ENCODE results near the gene NFAT5. TPM values are rescaled to one million over a fixed set of nuclear protein-coding genes. Genes with fewer than 3 reads are reported as not detected.
"Not testable (repeated sequence)": the region's sequence is repeated elsewhere in the genome, so short reads cannot be mapped to it uniquely, and the experiment has no call there.

Gene NFAT5
- total RNA-seq, 1 donor from 2014 or later, result 49.2 TPM

DNA sequence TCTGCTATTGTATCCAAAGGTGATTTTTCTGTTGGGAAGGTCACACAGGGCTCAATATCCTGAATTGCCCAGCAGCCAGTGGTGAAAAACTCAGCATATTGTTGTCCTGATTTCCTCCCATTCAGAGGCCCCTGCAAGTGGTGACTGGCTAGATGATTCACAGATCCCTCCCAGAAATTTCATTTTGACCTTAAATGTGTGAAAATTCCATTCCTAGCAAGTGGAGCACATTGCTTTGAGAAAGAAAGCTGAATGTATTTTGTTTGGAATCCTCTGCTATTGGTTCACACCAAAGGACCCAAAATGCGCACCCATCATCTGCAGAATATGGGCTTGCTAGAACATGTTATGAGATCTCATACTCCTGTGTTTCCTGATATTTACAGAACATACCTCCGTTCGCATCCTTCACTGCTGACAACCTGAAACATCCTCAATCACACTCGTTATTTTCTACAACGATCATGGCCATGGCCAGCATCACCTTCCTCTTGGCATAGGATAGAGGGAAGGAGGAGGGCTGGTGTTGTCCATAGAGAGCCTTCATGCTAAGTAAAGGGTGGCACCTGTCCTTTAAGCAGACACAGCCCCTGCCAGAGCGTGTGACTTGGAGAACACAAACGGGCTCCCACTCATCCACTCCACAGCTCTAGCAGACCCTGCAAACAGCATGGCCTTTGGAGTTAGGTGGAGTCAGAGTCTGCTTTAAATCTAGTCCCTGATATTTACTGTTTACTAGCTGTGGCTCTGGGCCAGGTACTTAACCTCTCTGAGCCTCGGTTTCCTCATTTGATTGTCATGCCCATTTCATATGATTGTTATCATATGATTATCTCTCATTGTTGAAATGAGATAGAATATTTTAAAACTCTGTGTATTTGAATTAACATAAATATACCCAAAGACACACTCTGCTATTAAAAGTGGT, 30.4 kb upstream of the NFAT5 start:
- peaks cover 2% of the 10 kb centered on the region for H3K27me3 Mint-ChIP-seq (ENCODE audit: low read depth)
- H3K27ac Mint-ChIP-seq, result no peak overlapping the region
- no peaks in the 10 kb centered on the region for H3K36me3 Mint-ChIP-seq (ENCODE audit: low read depth)
- peaks cover 28% of the 10 kb centered on the region for H3K4me1 Mint-ChIP-seq (ENCODE audit: low read depth)
- no peak overlapping the region for H3K4me3 Mint-ChIP-seq (ENCODE audit: low read depth)
- intact Hi-C loops (cut with micrococcal nuclease), result no loop called here
- no peak for DNase-seq (ENCODE audit: low spot score)
- H3K9me3 Mint-ChIP-seq, result no peaks in the 10 kb centered on the region

DNA sequence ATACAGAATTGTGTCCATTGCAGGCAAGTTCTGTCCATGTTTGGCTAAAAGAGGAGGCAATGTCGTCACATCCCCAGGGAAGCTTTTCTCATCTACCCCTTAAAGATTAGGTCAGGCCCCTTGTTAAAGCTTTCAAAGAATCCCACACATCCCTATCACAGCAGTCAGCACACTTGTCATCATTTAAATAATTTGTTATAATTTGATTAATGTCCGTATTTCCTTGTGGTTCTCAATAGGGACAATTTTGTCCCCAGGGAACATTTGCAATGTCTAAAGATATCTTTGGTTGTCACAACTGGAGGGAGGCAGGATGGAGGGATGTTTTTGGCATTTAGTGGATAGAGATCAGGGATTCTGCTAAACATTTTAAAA, 28.1 kb upstream of the NFAT5 start:
- peaks cover 2% of the 10 kb centered on the region for H3K27me3 Mint-ChIP-seq (ENCODE audit: low read depth)
- H3K4me1 Mint-ChIP-seq (ENCODE audit: low read depth), result peaks cover 15% of the 10 kb centered on the region
- no peaks in the 10 kb centered on the region for H3K9me3 Mint-ChIP-seq
- no peaks in the 10 kb centered on the region for H3K36me3 Mint-ChIP-seq (ENCODE audit: low read depth)
- DNase-seq (ENCODE audit: low spot score), result no peak
- H3K27ac Mint-ChIP-seq, result no peak overlapping the region
- no peak overlapping the region for H3K4me3 Mint-ChIP-seq (ENCODE audit: low read depth)
- intact Hi-C loops (cut with micrococcal nuclease), result no loop called here

DNA sequence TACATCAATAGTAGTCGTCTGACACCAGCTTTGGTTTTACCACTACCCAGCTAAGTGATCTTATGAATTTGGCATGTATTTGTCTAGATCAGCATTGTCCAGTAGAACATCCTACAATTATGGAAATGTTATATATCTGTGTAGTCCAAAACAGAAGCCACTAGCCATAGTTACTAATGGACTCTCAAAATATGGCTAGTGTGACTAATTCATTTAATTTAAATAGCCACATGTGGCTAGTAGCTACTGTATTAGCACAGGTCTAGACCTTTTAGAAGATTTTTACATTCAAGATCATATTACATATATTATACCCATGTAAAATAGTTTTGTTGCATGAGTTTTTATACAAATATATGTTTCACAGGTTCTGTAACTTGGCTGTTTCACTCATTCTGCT, 27.0 kb upstream of the NFAT5 start:
- Mint-ChIP-seq H3K9me3 (no peaks in the 10 kb centered on the region), H3K4me1 (ENCODE audit: low read depth) (peaks cover 11% of the 10 kb centered on the region), H3K36me3 (ENCODE audit: low read depth) (no peaks in the 10 kb centered on the region), H3K27me3 (ENCODE audit: low read depth) (peaks cover 2% of the 10 kb centered on the region), H3K27ac (no peak overlapping the region), H3K4me3 (ENCODE audit: low read depth) (no peak overlapping the region)
- intact Hi-C loops (cut with micrococcal nuclease), result no loop called here
- no peak for DNase-seq (ENCODE audit: low spot score)

DNA sequence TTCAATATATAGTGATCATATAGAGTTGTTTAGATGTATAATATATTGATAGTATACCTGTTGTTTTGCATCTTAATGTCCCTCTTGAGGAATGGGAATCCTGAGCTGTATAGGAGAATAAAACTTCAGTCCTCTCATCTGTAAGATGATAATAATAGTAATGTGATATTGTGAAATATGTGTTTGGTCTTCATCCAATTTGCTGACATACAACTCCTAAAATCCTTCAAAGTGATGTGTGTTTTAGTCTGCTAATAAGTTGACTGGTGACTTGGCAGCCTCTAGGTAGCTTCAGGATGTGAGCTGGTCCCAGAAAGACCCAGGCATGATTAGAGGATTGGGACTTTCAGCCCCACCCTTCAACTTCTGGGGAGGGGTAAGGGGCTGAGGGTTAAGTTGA, 22.8 kb upstream of the NFAT5 start:
- H3K4me3 Mint-ChIP-seq (ENCODE audit: low read depth), result no peak overlapping the region
- H3K36me3 Mint-ChIP-seq (ENCODE audit: low read depth), result no peaks in the 10 kb centered on the region
- no peaks in the 10 kb centered on the region for H3K4me1 Mint-ChIP-seq (ENCODE audit: low read depth)
- intact Hi-C loops (cut with micrococcal nuclease), result no loop called here
- H3K27me3 Mint-ChIP-seq (ENCODE audit: low read depth), result peaks cover 2% of the 10 kb centered on the region
- H3K9me3 Mint-ChIP-seq, result no peaks in the 10 kb centered on the region
- no peak for DNase-seq (ENCODE audit: low spot score)
- no peak overlapping the region for H3K27ac Mint-ChIP-seq

- Mint-ChIP-seq H3K27ac (no peak overlapping the region), H3K36me3 (ENCODE audit: low read depth) (no peaks in the 10 kb centered on the region), H3K9me3 (no peaks in the 10 kb centered on the region), H3K27me3 (ENCODE audit: low read depth) (peaks cover 3% of the 10 kb centered on the region), H3K4me3 (ENCODE audit: low read depth) (no peak overlapping the region), H3K4me1 (ENCODE audit: low read depth) (no peaks in the 10 kb centered on the region)
- DNase-seq (ENCODE audit: low spot score), result no peak
- intact Hi-C loops (cut with micrococcal nuclease), result no loop called here
These were observed 21.7 kb upstream of the NFAT5 start for GRCh38 chr16:69544088-69544487.

GRCh38 chr16:69546663-69547062, 19.1 kb upstream of the NFAT5 start:
- H3K4me3 Mint-ChIP-seq (ENCODE audit: low read depth); intact Hi-C loops (cut with micrococcal nuclease); H3K4me1 Mint-ChIP-seq (ENCODE audit: low read depth); H3K36me3 Mint-ChIP-seq (ENCODE audit: low read depth); H3K9me3 Mint-ChIP-seq; H3K27ac Mint-ChIP-seq; H3K27me3 Mint-ChIP-seq (ENCODE audit: low read depth); DNase-seq (ENCODE audit: low spot score): not testable (repeated sequence)

DNA sequence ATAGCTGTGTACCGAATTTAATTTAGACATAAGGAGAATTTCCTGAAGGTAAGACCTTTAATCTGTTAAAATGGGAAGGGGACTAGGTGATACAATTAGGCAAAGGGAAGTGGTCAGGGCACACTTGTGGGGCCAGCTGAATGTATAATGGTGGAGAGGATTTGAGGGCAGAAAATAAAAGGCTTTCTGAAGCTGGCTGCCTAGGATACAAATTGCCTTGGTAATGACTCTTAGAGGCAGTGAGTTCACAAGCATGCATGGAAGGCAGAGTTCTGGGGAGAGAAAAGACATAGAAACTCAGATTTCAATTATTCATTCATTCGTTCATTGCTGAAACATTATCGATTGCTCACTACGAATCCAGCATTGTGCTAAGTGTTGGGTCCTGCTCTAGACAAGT, 12.4 kb upstream of the NFAT5 start:
- Mint-ChIP-seq H3K4me3 (ENCODE audit: low read depth) (no peak overlapping the region), H3K36me3 (ENCODE audit: low read depth) (peaks cover 3% of the 10 kb centered on the region), H3K9me3 (peaks cover 3% of the 10 kb centered on the region), H3K27ac (no peak overlapping the region), H3K4me1 (ENCODE audit: low read depth) (peaks cover 16% of the 10 kb centered on the region), H3K27me3 (ENCODE audit: low read depth) (peaks cover 2% of the 10 kb centered on the region)
- intact Hi-C loops (cut with micrococcal nuclease), result no loop called here
- DNase-seq (ENCODE audit: low spot score), result no peak

DNA sequence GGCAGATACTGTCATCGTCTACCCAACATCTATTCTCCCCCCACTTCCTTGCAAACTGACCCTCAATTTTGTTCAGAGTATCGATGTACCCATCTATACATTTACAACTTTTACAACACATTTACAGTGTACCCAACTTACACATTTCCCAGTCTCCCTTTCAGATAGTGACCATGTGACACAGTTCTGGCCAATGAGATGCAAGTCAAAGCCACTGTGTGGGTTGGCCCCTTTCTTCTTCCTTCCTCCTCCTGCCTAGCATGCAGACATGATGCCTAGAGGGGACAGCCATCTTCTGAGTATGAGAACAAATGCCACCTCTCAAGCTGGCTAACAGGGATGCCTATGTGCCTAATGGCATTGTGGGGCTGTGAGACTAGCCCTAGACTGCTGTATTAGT, 11.3 kb upstream of the NFAT5 start:
- no peak for DNase-seq (ENCODE audit: low spot score)
- no peaks in the 10 kb centered on the region for H3K27me3 Mint-ChIP-seq (ENCODE audit: low read depth)
- peaks cover 3% of the 10 kb centered on the region for H3K36me3 Mint-ChIP-seq (ENCODE audit: low read depth)
- no peak overlapping the region for H3K4me3 Mint-ChIP-seq (ENCODE audit: low read depth)
- H3K27ac Mint-ChIP-seq, result no peak overlapping the region
- H3K4me1 Mint-ChIP-seq (ENCODE audit: low read depth), result peaks cover 19% of the 10 kb centered on the region
- intact Hi-C loops (cut with micrococcal nuclease), result no loop called here
- H3K9me3 Mint-ChIP-seq, result peaks cover 3% of the 10 kb centered on the region

GRCh38 chr16:69555437-69555836, 10.3 kb upstream of the NFAT5 start:
- H3K4me1 Mint-ChIP-seq (ENCODE audit: low read depth), result peaks cover 19% of the 10 kb centered on the region
- peaks cover 3% of the 10 kb centered on the region for H3K36me3 Mint-ChIP-seq (ENCODE audit: low read depth)
- H3K4me3 Mint-ChIP-seq (ENCODE audit: low read depth), result no peak overlapping the region
- peaks cover 3% of the 10 kb centered on the region for H3K9me3 Mint-ChIP-seq
- DNase-seq (ENCODE audit: low spot score), result no peak
- intact Hi-C loops (cut with micrococcal nuclease), result no loop called here
- no peaks in the 10 kb centered on the region for H3K27me3 Mint-ChIP-seq (ENCODE audit: low read depth)
- no peak overlapping the region for H3K27ac Mint-ChIP-seq

- intact Hi-C loops (cut with micrococcal nuclease), result no loop called here
- peaks cover 19% of the 10 kb centered on the region for H3K4me1 Mint-ChIP-seq (ENCODE audit: low read depth)
- no peak for DNase-seq (ENCODE audit: low spot score)
These were observed 9.9 kb upstream of the NFAT5 start for GRCh38 chr16:69555867-69556266.

GRCh38 chr16:69559164-69559563, 6.6 kb upstream of the NFAT5 start:
- DNase-seq (ENCODE audit: low spot score), result no peak
- peaks cover 3% of the 10 kb centered on the region for H3K9me3 Mint-ChIP-seq
- no peaks in the 10 kb centered on the region for H3K27me3 Mint-ChIP-seq (ENCODE audit: low read depth)
- H3K4me1 Mint-ChIP-seq (ENCODE audit: low read depth), result peaks cover 35% of the 10 kb centered on the region
- H3K27ac Mint-ChIP-seq, result no peak overlapping the region
- H3K36me3 Mint-ChIP-seq (ENCODE audit: low read depth), result peaks cover 3% of the 10 kb centered on the region
- intact Hi-C loops (cut with micrococcal nuclease), result no loop called here
- no peak overlapping the region for H3K4me3 Mint-ChIP-seq (ENCODE audit: low read depth)

More at GRCh38 chr16:69555867-69556266, 9.9 kb upstream of the NFAT5 start:
- Mint-ChIP-seq H3K4me3 (ENCODE audit: low read depth) (no peak overlapping the region), H3K27me3 (ENCODE audit: low read depth) (no peaks in the 10 kb centered on the region), H3K27ac (no peak overlapping the region), H3K9me3 (peaks cover 3% of the 10 kb centered on the region), H3K36me3 (ENCODE audit: low read depth) (peaks cover 3% of the 10 kb centered on the region)

GRCh38 chr16:69561367-69561766, 4.4 kb upstream of the NFAT5 start:
- H3K27ac Mint-ChIP-seq; intact Hi-C loops (cut with micrococcal nuclease); H3K36me3 Mint-ChIP-seq (ENCODE audit: low read depth); DNase-seq (ENCODE audit: low spot score); H3K27me3 Mint-ChIP-seq (ENCODE audit: low read depth); H3K9me3 Mint-ChIP-seq; H3K4me3 Mint-ChIP-seq (ENCODE audit: low read depth): not testable (repeated sequence)
- H3K4me1 Mint-ChIP-seq (ENCODE audit: low read depth), result peaks cover 26% of the 10 kb centered on the region

DNA sequence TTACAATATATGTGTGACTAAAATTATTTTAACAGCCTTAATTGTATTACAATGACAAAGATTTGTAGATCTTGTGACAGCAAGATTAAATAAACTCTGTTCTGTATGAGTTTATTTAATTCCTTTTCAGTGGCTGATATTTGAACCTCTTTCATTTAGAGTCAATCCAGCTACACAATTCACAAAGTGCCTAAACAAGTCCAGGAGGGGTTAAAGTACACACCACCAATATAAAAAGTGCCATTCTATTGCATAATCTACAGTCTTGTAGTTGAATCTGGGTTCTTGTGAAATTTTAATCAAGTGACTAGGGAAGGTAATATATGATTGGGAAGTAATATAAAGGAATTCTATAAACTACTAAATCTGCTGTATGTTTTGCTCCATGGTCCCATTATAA, 3.9 kb upstream of the NFAT5 start:
- H3K36me3 Mint-ChIP-seq (ENCODE audit: low read depth), result peaks cover 7% of the 10 kb centered on the region
- H3K4me3 Mint-ChIP-seq (ENCODE audit: low read depth), result no peak overlapping the region

More for the DNA sequence above, 3.9 kb upstream of the NFAT5 start:
- Mint-ChIP-seq H3K27me3 (ENCODE audit: low read depth) (no peaks in the 10 kb centered on the region), H3K27ac (no peak overlapping the region), H3K9me3 (peaks cover 3% of the 10 kb centered on the region), H3K4me1 (ENCODE audit: low read depth) (peaks cover 26% of the 10 kb centered on the region)
- intact Hi-C loops (cut with micrococcal nuclease), result no loop called here
- DNase-seq (ENCODE audit: low spot score), result no peak

Measured in activated T-helper 2 cell treated with anti-CD3 and anti-CD28 coated beads, Interferon-gamma antibody, Interleukin-2, Interleukin-4, amounts not matched to agents 10 μg/mL and 5 μg/mL and 100 μg/mL, durations not matched to agents 14 hours and 24 hours and 36 hours (primary cell).